GM18498 (cell line): ENCODE measurements around the gene KCNAB1.
"Not testable (repeated sequence)": the region's sequence is repeated elsewhere in the genome, so short reads cannot be mapped to it uniquely, and the experiment has no call there.

Source experiments
- ATAC-seq: cut with Tn5 transposase; IDR thresholded peaks from one replicate; pipeline ENCODE4 v1.9.1; 2021; ENCODE audit warnings: mild to moderate bottlenecking, moderate library complexity; ENCODE audit not compliant: unreplicated experiment

KCNAB1 gene

DNA sequence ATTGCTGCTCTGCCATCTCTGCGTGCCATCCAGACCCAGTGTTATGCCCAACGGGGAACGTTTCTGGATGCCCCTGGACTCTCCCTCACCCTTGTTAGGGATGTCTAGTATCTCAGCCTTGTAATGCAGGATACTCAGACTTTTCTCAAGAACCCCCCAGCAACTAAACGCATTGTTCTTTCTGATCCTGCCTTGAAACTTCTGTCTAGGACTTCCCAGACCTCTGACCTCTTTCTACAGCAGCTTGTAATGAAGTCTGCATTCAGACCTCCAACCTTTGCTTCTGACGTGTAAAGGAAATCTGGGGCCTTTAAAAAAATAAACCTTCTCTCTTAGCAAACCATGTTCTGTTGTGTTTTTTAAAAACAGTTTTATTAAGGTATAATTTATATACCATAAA is 139.5 kb downstream of the KCNAB1 start:
- ATAC-seq = no peak

DNA sequence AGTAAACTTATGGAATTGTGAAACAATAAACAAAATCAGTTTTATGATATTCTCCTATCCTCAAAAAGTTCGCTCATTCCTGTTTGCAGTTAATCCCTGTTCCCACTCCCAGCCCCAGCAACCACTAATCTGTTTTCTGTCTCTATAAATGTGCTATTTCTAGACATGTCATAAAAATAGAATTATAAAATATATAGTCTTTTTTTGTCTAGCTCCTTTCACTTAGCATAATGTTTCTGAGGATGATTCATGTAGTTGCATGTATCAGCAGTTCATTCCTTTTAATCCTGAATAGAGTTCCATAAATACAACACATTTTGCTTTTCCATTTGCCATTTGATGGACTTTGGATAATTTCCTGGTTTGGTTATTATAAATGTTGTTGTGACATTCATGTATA is 140.0 kb downstream of the KCNAB1 start:
- ATAC-seq = no peak

DNA sequence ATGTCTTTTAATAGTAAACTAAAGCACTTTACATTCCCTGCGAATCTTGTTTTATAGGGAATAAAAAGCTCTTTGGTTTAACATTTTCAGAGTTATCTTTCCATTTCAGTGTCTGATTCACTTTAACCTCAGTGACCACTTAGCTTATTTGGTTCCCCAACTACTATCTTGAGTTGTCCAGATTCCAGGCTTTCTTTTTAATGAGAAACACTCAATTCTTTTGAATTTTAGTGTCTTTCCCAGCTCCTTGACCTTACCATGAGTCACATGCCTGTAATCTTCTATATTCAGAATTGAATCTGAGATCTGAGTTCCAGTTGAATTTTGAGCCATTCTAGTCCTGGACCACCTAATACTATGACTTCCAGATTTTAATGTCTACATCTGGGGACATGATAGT is 144.4 kb downstream of the KCNAB1 start:
- no peak for ATAC-seq

DNA sequence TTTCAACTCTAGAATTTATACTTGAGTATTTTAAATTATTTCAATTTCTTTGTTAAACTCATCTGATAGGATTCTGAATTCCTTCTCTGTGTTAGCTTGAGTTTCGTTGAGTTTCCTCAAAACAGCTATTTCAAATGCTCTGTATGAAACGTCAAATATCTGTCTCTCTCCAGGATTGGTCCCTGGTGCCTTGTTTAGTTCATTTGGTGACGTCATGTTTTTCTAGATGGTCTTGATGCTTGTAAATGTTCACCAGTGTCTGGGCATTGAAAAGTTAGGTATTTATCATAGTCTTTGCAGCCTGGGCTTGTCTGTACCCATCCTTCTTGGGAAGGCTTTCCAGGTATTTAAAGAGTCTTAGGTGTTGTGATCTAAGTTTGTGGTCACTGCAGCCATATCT is 151.1 kb downstream of the KCNAB1 start:
- ATAC-seq = no peak

DNA sequence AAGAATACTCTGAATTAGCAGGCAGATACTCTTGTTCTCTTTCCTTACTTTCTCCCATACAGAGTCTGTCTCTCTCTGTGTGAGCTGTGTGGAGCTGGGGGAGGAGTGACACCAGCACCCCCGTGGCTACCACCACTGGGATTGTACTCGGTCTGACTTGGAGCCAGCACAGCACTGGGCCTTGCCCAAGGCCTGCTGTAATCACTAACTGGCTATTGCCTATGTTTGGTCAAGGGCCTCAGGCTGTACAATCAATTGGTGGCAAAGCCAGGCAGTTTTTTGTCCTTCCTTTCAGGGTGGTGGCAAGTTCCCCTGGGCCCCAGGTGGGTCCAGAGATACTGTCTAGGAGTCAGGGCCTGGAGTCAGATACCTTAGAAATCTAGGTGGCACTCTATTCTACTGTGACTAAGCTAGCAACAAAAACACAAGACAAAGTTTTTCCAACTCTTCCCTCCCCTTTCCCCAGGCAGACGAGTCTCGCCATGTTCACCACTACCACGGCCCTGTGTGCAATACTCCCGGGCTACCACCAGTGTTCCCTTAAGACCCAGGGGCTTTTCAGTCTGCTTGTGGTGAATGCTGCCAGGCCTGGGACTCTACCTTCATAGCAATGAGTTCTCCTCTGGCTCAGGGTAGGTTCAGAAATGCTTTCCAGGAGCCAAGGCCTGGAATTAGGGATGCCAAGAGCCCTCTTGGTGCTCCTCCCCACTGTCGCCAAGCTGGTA is 151.8 kb downstream of the KCNAB1 start:
- no peak for ATAC-seq

DNA sequence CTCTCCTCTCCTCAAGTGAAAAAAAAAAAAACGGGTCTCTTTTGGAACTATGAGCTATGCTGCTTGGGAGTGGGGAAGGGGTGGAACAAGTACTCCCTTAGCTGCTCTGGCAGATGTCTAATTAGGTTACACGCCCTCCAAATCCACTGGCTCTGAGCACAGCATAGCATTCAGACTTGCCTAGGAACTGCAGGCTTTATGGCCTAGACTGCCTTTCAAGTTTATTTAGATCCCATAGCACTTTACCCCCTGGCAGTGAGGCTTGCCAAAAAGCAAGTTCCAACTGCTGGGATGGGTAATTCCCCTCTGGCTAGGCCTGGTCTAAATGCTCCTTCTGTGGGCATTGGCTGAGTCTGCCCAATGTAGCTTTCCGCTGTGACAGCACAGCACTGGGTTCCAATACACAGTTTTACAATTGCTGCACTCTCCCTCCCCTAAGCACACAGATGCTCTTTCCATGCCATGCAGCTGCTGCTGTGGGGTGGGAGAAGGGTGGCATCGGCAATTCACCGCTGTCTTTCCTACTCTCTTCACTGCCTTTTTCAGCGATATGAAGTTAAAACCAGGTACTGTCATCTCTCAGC is 152.8 kb downstream of the KCNAB1 start:
- no peak for ATAC-seq

DNA sequence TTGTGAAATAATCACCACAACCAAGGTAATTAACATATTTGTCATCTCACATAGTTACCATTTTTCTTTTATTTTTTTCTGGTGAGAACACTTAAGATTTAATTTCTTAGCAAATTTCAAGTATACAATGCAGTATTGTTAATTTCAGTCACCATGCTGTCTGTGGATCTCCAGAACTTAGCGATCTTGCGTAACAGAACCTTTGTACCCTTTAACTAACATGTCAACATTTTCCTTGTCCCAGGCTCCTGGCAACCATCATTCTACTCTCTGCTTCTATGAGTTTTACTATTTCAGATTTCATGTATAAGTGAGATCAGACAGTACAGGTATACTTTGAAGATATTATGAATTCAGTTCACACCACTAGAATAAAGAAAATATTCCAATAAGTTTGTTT is 154.4 kb downstream of the KCNAB1 start:
- no peak for ATAC-seq

DNA sequence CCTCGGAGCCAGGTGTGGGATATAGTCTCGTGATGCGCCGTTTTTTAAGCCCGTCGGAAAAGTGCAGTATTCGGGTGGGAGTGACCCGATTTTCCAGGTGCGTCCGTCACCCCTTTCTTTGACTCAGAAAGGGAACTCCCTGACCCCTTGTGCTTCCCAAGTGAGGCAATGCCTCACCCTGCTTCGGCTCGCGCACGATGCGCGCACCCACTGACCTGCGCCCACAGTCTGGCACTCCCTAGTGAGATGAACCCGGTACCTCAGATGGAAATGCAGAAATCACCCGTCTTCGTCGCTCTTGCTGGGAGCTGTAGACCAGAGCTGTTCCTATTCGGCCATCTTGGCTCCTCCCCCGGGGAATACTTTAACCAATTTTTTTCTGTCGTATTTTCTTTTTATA is 164.3 kb downstream of the KCNAB1 start:
- ATAC-seq = not testable (repeated sequence)

DNA sequence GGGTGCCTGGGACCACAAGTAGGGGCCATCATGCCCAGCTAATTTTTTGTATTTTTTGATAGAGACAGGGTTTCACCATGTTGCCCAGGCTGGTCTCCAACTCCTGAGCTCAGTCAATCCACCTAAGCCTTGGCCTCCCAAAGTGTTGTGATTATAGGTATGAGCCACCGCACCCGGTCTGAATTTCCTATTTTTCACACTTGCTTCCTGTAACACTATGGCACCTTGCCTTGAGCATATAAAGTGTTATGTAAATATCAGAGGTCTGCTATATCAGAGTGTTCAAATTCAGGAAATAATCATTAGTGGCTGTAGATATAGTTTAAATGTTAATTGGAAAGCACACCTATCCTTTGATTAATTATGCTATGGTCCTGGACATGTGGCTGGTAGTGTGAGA is 165.2 kb downstream of the KCNAB1 start:
- no peak for ATAC-seq

DNA sequence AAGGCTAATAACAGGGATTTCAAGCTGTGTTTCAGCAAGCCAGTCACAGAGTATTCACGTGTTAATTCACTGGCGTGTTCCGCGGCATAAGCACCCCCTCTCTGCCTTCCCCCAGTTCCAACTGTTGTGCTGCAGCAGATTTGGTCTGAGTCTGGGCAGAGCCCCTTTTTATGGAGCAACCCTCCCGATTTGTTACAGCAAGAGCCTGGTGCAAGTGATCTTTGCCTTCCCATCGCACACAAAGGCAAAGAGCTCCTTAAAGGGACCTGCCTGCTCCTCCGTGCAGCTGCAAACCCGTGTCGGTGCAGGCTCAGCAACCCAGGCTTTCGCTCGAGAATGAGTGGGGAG is 170.5 kb downstream of the KCNAB1 start:
- no peak for ATAC-seq

DNA sequence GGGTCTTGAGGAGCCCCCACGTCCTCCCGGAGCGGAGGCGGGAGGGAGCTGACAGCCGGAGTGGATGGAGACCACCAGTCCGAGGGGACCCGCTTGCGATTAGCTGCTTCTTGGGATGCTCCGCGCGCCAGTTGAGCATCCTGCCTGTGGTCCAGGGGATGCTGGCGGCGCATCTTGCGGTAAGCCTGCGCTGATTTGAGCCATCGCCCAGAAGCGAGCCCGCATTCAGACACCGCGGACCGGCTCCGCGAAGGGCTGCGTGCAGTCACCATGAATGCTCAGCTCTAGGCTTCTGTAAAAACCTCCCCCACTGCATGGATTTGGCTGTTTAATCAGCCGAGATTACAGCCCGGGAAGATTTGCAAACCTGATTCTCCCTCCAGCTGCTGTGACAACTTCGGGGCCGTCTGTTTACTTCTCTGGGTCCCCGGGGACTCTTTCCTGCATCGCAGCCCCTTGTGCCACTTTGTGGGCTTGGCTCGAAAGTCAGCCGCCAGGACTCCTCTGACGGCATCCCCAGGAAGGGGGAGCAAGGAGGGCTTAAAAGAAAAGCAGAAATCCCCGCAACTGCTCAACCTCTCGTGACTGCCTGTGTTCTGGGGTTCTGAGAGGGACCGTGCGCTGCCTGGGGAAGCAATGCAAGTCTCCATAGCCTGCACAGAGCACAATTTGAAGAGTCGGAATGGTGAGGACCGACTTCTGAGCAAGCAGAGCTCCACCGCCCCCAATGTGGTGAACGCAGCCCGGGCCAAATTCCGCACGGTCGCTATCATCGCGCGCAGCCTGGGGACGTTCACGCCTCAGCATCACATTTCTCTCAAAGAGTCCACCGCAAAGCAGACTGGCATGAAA is 171.1 kb downstream of the KCNAB1 start:
- ATAC-seq = no peak

DNA sequence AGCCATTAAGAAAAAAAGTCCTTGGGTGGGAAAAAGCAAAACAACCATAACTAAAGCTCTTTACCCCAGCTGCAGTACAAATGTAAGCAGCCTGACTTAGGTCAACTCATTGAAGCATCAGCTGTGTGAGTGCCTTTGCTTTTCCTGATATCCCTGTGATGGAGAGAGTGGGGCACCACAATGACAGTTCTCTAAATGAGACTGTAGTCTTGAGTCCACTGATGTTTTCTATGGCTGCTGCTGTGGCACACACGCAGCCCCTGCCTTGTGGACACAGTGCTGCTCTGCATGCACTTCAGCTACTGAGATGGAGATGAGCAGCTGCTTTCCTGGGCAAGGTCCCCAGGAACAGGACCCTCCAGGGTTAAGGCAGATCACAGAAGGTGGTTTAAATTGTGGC is 173.2 kb downstream of the KCNAB1 start:
- ATAC-seq = no peak

DNA sequence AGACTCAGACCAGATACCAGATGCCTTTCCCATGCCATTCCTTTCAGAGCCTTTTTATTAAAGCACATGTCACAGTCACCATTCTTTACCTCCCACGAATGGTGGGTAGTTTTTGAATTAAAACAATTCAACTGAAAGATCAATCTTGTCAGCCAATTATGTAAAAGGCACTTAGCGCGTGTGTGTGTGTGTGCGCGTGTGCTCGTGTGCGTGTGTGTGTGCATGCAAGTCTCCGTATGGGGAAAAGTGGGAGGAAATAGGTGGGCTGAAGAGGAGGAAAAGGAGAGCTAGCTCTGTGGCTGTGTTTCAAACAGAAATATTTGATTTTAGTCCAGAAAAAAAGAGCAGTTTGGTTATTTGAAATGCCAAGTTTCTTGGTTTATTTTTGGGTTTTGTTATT is 177.2 kb downstream of the KCNAB1 start:
- no peak for ATAC-seq

DNA sequence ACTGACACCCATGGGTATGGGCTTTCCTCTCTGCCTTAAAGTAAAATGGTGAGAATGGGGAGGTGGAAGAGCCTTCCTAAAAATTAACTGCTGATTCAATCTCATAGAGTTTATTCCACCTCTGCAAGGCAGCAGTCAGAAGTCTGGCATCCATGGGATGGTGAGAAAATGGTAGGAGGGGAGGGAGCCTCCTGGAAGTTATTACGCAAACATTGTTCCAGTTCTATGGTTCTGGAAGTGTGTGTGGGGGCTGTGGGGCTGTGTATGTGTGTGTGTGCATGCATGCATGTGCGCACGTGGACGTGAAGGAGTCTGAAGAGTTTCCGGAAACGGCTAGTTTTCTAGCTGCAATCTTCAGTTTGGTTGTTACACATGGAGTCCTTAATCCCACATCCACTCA is 177.6 kb downstream of the KCNAB1 start:
- ATAC-seq = no peak

DNA sequence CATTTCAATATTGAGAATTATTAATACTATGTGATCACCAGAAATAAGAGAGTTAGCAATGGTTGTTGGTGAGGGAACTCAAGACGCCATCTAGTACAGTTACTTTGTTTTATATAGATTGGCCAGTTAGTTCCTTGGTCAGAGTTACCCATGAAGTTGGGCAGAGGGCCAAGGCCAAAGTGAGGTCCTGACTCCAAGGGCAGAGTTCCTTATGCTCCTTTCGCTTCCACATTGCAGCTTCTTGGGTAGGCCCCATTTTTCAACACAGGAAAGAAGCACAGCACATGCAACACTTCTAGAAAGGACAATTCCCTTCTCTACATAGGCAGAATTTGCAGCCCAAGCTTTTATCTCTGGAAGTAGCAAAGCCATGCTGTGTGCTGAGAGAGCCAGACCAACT is 178.6 kb downstream of the KCNAB1 start:
- ATAC-seq = no peak

DNA sequence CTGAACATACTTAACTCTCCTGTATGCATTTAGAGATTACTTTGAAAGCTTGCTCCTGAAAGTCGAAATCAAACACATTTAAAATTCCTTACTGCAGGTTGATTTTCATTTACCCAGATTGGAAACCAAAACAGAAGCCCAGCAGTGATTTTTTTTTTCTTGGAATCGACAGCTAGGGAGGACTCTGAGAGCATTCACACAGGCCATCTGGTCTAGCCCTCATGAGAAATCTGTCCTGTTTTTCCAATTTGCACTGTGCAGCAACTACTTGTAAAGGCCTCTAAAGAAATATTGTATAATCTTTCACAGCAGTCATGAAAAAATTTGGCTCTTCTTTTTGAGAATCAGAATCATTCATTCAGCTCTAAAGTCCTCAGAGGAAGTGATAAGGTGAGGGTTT is 179.2 kb downstream of the KCNAB1 start:
- ATAC-seq = no peak

DNA sequence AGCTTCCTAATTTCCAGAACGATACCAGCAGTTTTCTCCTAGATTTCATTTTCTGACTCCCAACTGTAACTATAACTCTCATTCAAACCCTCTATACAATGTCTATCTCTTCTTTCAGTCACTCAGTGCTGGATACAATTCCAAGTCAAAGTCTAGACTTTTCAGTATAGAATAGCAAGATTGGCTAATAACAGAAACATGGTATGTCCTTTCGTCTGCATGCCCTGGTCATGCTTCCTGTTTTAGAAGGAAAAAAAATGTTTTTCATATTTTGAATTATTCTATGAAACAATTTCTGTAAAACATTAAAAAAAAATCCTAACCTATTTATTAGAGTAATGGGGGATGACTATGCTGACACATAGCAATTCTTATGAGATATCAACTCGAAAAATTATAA is 180.0 kb downstream of the KCNAB1 start:
- ATAC-seq = no peak

DNA sequence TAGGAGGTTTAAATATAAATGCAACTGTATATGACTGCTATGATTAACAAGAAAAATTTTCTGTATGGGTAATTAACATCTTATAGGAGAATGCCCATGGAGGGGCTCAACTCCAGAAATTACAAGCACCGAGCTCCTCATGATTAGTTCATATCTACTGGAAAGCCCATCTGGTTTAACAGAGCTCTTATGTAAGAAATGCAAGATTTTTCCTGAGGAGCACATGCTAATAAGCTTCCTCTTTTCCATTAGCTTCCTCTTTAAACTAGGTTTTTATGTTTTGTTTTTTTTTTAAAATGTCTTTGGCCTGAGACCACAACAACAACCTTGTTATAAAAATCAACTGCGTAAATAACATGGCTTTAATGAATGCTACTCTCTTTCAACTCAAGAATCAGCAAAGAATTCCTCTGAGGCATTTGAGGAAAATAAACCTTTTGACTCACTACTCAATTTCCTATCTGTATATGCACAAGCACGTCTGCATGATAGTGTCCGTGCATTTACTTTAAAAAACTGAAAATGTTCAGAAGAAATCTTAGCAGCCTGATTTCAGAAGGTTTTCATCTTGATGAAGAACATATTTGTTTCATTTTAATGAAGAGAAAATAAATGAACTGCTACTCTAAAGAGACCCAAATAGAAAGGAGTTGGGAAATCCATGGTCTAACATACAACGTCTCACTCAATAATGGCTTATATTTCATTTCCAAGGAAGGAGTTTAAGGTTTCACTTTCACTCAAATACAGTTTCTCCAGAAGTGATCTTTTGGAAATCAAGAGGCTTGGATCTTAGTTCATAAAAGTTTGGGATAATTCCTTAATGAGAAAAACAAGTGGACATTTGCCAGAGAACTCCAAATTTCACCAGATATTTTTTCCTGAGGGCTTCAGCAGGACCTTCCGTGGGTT is 180.8 kb downstream of the KCNAB1 start:
- no peak for ATAC-seq

DNA sequence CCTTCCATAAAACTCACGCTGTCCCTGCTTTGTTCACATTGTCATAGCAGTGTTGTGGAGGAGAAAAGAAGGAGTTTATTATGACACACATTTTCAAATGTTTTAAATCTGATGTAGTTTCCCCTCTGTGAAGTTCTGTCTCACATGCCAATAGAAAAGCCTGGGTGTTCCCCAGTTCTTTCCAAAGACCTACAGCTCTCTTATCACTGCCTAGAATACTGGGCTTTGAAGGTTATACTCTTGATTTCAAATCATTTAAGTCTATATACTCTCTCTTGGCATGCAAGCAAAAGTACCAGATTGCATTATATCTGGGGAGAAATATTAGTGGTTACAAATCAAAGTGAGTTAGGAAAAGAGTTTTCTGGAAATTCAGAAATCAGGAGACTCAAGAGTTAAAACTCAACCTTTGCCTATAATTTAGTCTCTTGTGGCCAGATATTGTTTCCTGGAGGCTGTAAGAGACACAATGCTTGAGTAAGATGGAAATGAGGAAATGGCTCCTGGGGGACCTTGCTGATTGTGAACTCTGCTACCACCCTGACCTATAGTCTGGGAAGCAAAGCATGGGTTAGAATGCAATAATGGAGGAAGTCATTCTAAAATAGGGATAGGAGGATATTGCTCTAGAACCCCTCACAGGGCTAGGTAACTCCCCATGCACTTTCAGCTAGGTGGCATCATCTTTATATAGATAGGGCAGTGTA is 182.8 kb downstream of the KCNAB1 start:
- no peak for ATAC-seq

DNA sequence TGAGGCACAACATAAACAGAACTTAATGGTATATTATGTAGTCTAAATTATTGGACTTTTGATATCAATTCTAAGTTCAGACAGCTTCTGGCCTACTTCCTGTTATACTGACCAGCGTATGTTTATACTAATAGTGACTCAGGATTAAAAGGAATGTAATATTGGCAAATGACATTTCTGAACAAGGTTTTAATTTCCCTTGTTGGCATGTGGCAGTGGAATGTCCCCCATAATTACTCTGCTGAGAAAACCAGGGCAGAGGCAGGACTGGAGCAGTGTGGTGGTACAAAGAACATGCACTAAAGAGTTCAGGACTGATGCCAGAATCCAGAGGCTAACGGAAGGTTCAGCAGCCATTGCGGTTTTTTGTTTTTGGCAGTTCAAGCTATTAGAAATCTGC is 184.0 kb downstream of the KCNAB1 start:
- no peak for ATAC-seq

DNA sequence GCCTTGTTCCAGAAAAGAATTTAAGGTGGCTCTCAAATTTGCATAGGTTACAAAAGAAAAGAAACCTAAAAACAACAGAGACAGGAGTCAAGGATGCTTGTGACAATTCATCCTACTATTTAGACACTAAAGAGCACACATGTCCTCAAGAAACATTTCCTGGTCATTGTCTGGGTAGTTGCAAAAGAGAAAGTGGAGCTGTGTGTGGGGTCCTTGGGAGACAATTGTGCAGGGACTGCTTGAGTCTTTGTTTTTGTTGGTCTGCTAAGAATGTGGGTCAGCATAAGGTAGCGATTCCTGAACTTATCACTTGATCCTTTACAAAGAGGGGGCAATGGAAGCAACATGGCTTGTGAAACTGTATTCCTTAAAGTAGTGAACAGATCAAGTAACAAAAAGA is 185.3 kb downstream of the KCNAB1 start:
- no peak for ATAC-seq
